HepG2 (cell line): ENCODE measurements around the gene TFPI. TPM values are rescaled to one million over a fixed set of nuclear protein-coding genes. Genes with fewer than 3 reads are reported as not detected.

ENCODE experiments used
- ATAC-seq: fragments of 200-7000 bp; cut with Tn5 transposase; 3 replicates; pipeline ENCODE4 v1.9.1; 2020; ENCODE audit warnings: mild to moderate bottlenecking, moderate library complexity
- BruUV-seq: library from RNA; stranded (reverse); fragments of 400-500 nt; replicated peaks from 2 replicates; lab custom pipeline; 2021; lab: Mats Ljungman, UMichigan
- CTCF ChIA-PET: fragments of 300-600 bp; formaldehyde crosslinking; extraction: SDS; loops from one replicate; lab custom pipeline; 2021; ENCODE audit warnings: low total read pairs, inconsistent platforms, low intra/inter-chr PET ratio; lab: Yijun Ruan, JAX
- POLR2A ChIA-PET: fragments of 350-600 bp; sonication (Branson Sonifier 250); formaldehyde crosslinking; loops from one replicate; lab custom pipeline; 2020; ENCODE audit warnings: antibody characterized with exemption, inconsistent platforms; lab: Yijun Ruan, JAX
- DNase-seq: peaks from one replicate; pipeline ENCODE4 v3.0.0-alpha.2; 2015; ENCODE audit warnings: low spot score
- FAIRE-seq: peaks from 3 replicates; lab custom pipeline; 2011; peaks lifted over from hg19 to GRCh38; lab: Jason Lieb, UNC
- H2AFZ ChIP-seq: one replicate; pipeline ENCODE4 v1.6.1; 2011; ENCODE audit warnings: low read length, inconsistent platforms
- H3K27ac ChIP-seq: fragments of 300-600 bp; 3 replicates; pipeline ENCODE4 v1.8.0; 2011; ENCODE audit warnings: mixed run types, mild to moderate bottlenecking, mixed read lengths, low read length, inconsistent platforms; ENCODE audit not compliant: insufficient read depth; ENCODE audit errors: extremely low read length
- H3K27me3 ChIP-seq, 2 experiments: fragments of 200-600 bp in 1 of 2; 2 replicates in 1 of 2; 3 replicates in 1 of 2; pipeline versions ENCODE4 v1.6.0 to v1.8.0; 2011; ENCODE audit warnings: low read length in 2 of 2, mild to moderate bottlenecking in 2 of 2, moderate library complexity in 2 of 2, inconsistent platforms in 1 of 2; ENCODE audit not compliant: insufficient read depth in 2 of 2, control insufficient read depth in 1 of 2
- H3K36me3 ChIP-seq, 2 experiments: fragments of 200-600 bp in 1 of 2; replicated peaks in 1 of 2; 2 replicates in 1 of 2; 3 replicates in 1 of 2; pipeline versions ENCODE4 v1.5.1 to v1.8.0; 2011; ENCODE audit warnings: low read length in 2 of 2, inconsistent platforms in 1 of 2; ENCODE audit not compliant: insufficient read depth in 2 of 2, control insufficient read depth in 1 of 2
- H3K4me1 ChIP-seq: 2 replicates; pipeline ENCODE4 v1.5.1; 2012; ENCODE audit warnings: low read length, inconsistent platforms; ENCODE audit not compliant: insufficient read depth
- H3K4me2 ChIP-seq: 2 replicates; pipeline ENCODE4 v1.6.0; 2011; ENCODE audit warnings: low read depth, low read length, inconsistent platforms
- H3K4me3 ChIP-seq, 3 experiments: fragments of 200-600 bp in 1 of 3; sonication (generic), shearing (Covaris generic) in 1 of 3; replicated peaks in 1 of 3; 2 replicates each; pipeline ENCODE4 v1.5.1; 2011 to 2016; ENCODE audit warnings: low read length in 3 of 3, inconsistent platforms in 2 of 3, low read depth in 2 of 3, mild to moderate bottlenecking in 2 of 3, control low read depth in 1 of 3, mixed read lengths in 1 of 3; ENCODE audit not compliant: insufficient read depth in 1 of 3
- H3K79me2 ChIP-seq: one replicate; pipeline ENCODE4 v1.6.1; 2011; ENCODE audit warnings: low read length, inconsistent platforms; ENCODE audit not compliant: insufficient read depth
- H3K9ac ChIP-seq: 2 replicates; pipeline ENCODE4 v1.6.0; 2011; ENCODE audit warnings: mild to moderate bottlenecking, low read depth, low read length, inconsistent platforms; ENCODE audit not compliant: insufficient read depth
- H3K9me3 ChIP-seq: 2 replicates; pipeline ENCODE4 v1.5.1; 2012; ENCODE audit warnings: mild to moderate bottlenecking, low read length
- H4K20me1 ChIP-seq: 2 replicates; pipeline ENCODE4 v1.6.0; 2011; ENCODE audit warnings: inconsistent platforms, mild to moderate bottlenecking, low read length, moderate library complexity; ENCODE audit not compliant: insufficient read depth
- ADNP ChIP-seq: sonication (generic); formaldehyde crosslinking; IDR thresholded peaks from 2 replicates; pipeline ENCODE4 v1.4.0; 2020; ENCODE audit warnings: missing genetic modification reagents
- CREB1 ChIP-seq, 2 experiments: fragments of 450-650 bp in 1 of 2; IDR thresholded peaks; 2 replicates each; pipeline ENCODE4 v1.6.1; 2016 to 2017; ENCODE audit warnings: control low read depth in 1 of 2, mild to moderate bottlenecking in 1 of 2, missing compliant biosample characterization in 1 of 2, missing genetic modification characterization in 1 of 2
- DNMT3B ChIP-seq: conservative IDR thresholded peaks from 2 replicates; pipeline ENCODE4 v1.6.1; 2016; ENCODE audit warnings: missing biosample characterization, control low read depth
- FOXM1 ChIP-seq: sonication (generic); formaldehyde crosslinking; IDR thresholded peaks from 2 replicates; pipeline ENCODE4 v1.5.0; 2020; ENCODE audit warnings: missing genetic modification reagents
- KAT7 ChIP-seq: IDR thresholded peaks from 2 replicates; pipeline ENCODE4 v1.6.1; 2018; ENCODE audit warnings: borderline replicate concordance, missing compliant biosample characterization
- SAFB2 ChIP-seq: sonication (generic); formaldehyde crosslinking; IDR thresholded peaks from 2 replicates; pipeline ENCODE4 v1.5.1; 2020; ENCODE audit warnings: missing genetic modification reagents, low read depth, mild to moderate bottlenecking, borderline replicate concordance
- SMC3 ChIP-seq: IDR thresholded peaks from 2 replicates; pipeline ENCODE4 v1.6.1; 2011; ENCODE audit warnings: low read length, improper control_type of control experiment
- SSRP1 ChIP-seq: IDR thresholded peaks from 2 replicates; pipeline ENCODE4 v1.6.1; 2016; ENCODE audit warnings: control low read depth
- ZNF230 ChIP-seq: sonication (generic); formaldehyde crosslinking; IDR thresholded peaks from 2 replicates; pipeline ENCODE4 v1.4.0; 2020; ENCODE audit warnings: mild to moderate bottlenecking, missing genetic modification reagents
- ZNF775 ChIP-seq: sonication (generic); formaldehyde crosslinking; IDR thresholded peaks from 2 replicates; pipeline ENCODE4 v1.4.0; 2020; ENCODE audit warnings: missing genetic modification reagents, mild to moderate bottlenecking, moderate library complexity, borderline replicate concordance
- WGBS: methylation state at CpG from one replicate; pipeline ENCODE4 v1.1.6; 2017; ENCODE audit warnings: low lambda C conversion rate; 5-methylcytosine and 5-hydroxymethylcytosine counted together
- in situ Hi-C: cut with HindIII; loops from 2 replicates; pipeline ENCODE4 v1.10.0; 2017; ENCODE audit warnings: low pct_unique_long_range_greater_than_20kb; ENCODE audit not compliant: extremely low pct_ligation_motif_present
- intact Hi-C: fragments of 100-400 bp; cut with micrococcal nuclease; formaldehyde crosslinking; loops from one replicate; pipeline ENCODE4 v1.10.0; 2022; ENCODE audit not compliant: unreplicated experiment
- polyA plus RNA-seq, 8 experiments: library from polyadenylated mRNA; depleted of rRNA in 3 of 8; stranded (reverse) in 7 of 8; unstranded in 1 of 8; fragments of >200 nt; fragmentation: Illumina TruSeq in 4 of 8; extraction: Trizol in 4 of 8; gene quantifications; 2 replicates each; pipeline versions ENCODE4 v1.2.1 to v1.2.3, GENCODE V29; 2011 to 2016; ENCODE audit warnings: low read depth in 4 of 8, missing spikeins in 1 of 8, mixed read lengths in 1 of 8; ENCODE audit not compliant: insufficient read depth in 1 of 8
- total RNA-seq, 5 experiments: library from RNA; depleted of rRNA; stranded (reverse); fragments of >200 nt; fragmentation: Illumina TruSeq; extraction: Trizol; gene quantifications; 2 replicates each; pipeline ENCODE4 v1.2.3, GENCODE V29; 2016; ENCODE audit warnings: low read depth in 1 of 5
- TF ChIP-seq, protein P1 (sequence below): sonication (generic); formaldehyde crosslinking; IDR thresholded peaks from 2 replicates; pipeline ENCODE4 v1.5.0; 2020; ENCODE audit warnings: missing genetic modification reagents

The TFPI gene
- total and polyA plus RNA-seq, 2 of the 13 experiments (the other 11 are each of a cell fraction or from before 2014, with no cell fraction given) = 301 to 436 TPM

- H3K9me3 ChIP-seq = no peaks in the 10 kb centered on the region
- H3K79me2 ChIP-seq = no peaks in the 10 kb centered on the region
- DNase-seq = no peak
- no peak overlapping the region for H3K4me2 ChIP-seq
- FAIRE-seq = no peak
- H4K20me1 ChIP-seq = 0 out of 2 replicates have a peak, but pooled peaks cover 3% of the 10 kb centered on the region
- BruUV-seq = no TSS peak
- in situ Hi-C loops = no loop called here
- no peak overlapping the region for H3K27ac ChIP-seq
- H3K27me3 ChIP-seq = no peaks in the 10 kb centered on the region
- H2AFZ ChIP-seq = no peak overlapping the region
- ChIA-PET CTCF (no interaction called here), POLR2A (no interaction called here)
- intact Hi-C loops = no loop called here
- no peaks in the 10 kb centered on the region; the same call in 1 of the 2 replicates for H3K4me1 ChIP-seq
- no peak for ATAC-seq
- peaks cover 3 to 42% of the 10 kb centered on the region in 2 experiments; a peak in 4 of 5 replicates for H3K36me3 ChIP-seq
- no peak overlapping the region for H3K9ac ChIP-seq
- H3K4me3 ChIP-seq = no peak overlapping the region
- TF ChIP-seq ZNF775 (CRISPR knock-in tag) = no peak
- TF ChIP-seq DNMT3B (CRISPR knock-in tag) = no peak
- no peak for TF ChIP-seq SMC3
- TF ChIP-seq, protein P1, sequence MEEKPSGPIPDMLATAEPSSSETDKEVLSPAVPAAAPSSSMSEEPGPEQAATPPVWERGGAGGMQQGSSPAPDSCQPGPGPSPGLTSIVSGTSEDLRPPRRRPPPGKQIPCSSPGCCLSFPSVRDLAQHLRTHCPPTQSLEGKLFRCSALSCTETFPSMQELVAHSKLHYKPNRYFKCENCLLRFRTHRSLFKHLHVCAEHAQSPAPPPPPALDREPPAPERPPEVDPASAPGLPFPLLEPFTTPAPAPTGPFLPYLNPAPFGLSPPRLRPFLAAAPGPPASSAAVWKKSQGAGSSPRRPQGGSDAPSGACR = 0 out of 2 replicates have a peak, but pooled peaks have one; percentile 33
- TF ChIP-seq SAFB2 (CRISPR knock-in tag) = no peak
- TF ChIP-seq ZNF230 (CRISPR knock-in tag) = no peak
- TF ChIP-seq SSRP1 (CRISPR knock-in tag) = 0 out of 2 replicates have a peak, but pooled peaks have one; percentile 38
Measured at GRCh38 chr2:187468262-187468661, 86.0 kb downstream of the TFPI start.

DNA sequence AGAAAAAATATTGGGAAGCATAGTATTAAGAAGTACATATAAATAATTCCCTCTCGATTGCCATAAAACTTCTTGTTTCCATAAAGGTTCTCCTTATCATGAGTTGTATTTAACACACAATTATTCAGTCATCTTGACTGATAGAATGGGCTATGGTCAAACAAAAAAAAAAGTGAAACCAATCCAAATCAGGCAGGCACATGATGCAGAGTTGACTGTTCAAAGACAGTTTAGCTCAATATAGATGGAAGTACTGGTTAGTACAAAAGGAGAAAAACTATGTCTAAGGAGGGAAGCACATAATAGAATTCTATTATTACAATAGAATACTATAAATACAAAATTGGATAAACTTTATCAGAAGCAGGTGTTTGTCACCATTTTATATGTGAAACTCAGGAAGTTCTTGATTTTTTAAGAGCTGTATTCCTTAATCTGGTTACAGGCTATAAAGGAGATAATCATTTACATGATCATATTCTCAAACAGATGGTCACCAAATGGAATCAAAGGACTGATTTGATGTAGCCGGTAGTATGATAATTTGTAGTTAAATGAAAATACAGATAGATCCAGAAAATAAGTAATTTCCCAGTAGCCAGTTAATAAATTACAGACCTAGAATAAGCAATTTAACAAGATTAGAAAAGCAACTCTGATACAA lies 88.0 kb downstream of the TFPI start:
- Histone ChIP-seq H3K4me1 (peaks cover 11% of the 10 kb centered on the region), H3K27me3 (no peaks in the 10 kb centered on the region), H3K4me2 (no peak overlapping the region), H3K9me3 (no peaks in the 10 kb centered on the region), H3K4me3 (no peak overlapping the region), H3K79me2 (no peaks in the 10 kb centered on the region), H3K9ac (no peak overlapping the region), H2AFZ (no peak overlapping the region), H3K27ac (no peak overlapping the region), H3K36me3 (peaks cover 1 to 30% of the 10 kb centered on the region in 2 experiments; a peak in 3 of 5 replicates), H4K20me1 (0 out of 2 replicates have a peak, but pooled peaks cover 3% of the 10 kb centered on the region)
- CTCF ChIA-PET = no interaction called here
- BruUV-seq = no TSS peak
- POLR2A ChIA-PET = no interaction called here
- no peak for TF ChIP-seq FOXM1 (CRISPR knock-in tag)
- TF ChIP-seq CREB1 (IDR thresholded peaks at IDR 0.05) = no peak
- TF ChIP-seq CREB1 (CRISPR knock-in tag; IDR thresholded peaks at IDR 0.05) = 0 out of 2 replicates have a peak, but pooled peaks have one; percentile 10
- no peak for TF ChIP-seq KAT7 (CRISPR knock-in tag)
- TF ChIP-seq ADNP = no peak
- 96% methylated on average over 2 of the region's 2 CpGs for WGBS
- no peak for FAIRE-seq
- in situ Hi-C loops (no loop called here), intact Hi-C loops (no loop called here)
- no peak for ATAC-seq
- DNase-seq = no peak
